Upper lobe of right lung (tissue), 1 donor: ENCODE data around the gene KIR3DL1. TPM values are rescaled to one million over a fixed set of nuclear protein-coding genes. Genes with fewer than 3 reads are reported as not detected.
"Not testable (repeated sequence)": the region's sequence is repeated elsewhere in the genome, so short reads cannot be mapped to it uniquely, and the experiment has no call there.

Experiments used
- ATAC-seq: fragments of 200-7000 bp; cut with Tn5 transposase; one replicate; pipeline ENCODE4 v1.9.1; 2020; ENCODE audit warnings: mild to moderate bottlenecking, moderate library complexity
- DNase-seq: peaks from one replicate; pipeline ENCODE4 v3.0.0-alpha.2; 2020
- H3K27ac ChIP-seq: fragments of 200-600 bp; one replicate; pipeline ENCODE4 v1.8.0; 2022
- H3K27me3 ChIP-seq: fragments of 200-600 bp; one replicate; pipeline ENCODE4 v1.8.0; 2022; ENCODE audit warnings: mild to moderate bottlenecking
- H3K36me3 ChIP-seq: fragments of 200-600 bp; one replicate; pipeline ENCODE4 v1.8.0; 2022
- H3K4me1 ChIP-seq: fragments of 200-600 bp; one replicate; pipeline ENCODE4 v1.8.0; 2022
- H3K4me3 ChIP-seq: fragments of 200-600 bp; one replicate; pipeline ENCODE4 v1.8.0; 2022; ENCODE audit warnings: mild to moderate bottlenecking
- H3K9me3 ChIP-seq: fragments of 200-600 bp; one replicate; pipeline ENCODE4 v1.8.0; 2022
- CTCF ChIP-seq: fragments of 200-600 bp; IDR thresholded peaks from one replicate; pipeline ENCODE4 v1.8.0; 2022; ENCODE audit warnings: antibody characterized with exemption
- intact Hi-C: fragments of 100-400 bp; cut with DNase I; formaldehyde crosslinking; loops from one replicate; pipeline ENCODE4 v1.11.0; 2022
- total RNA-seq: library from RNA; stranded (reverse); fragmentation: NEBNext Ultra II Directional; extraction: Animal tissue kit (Norgen Biotek cat#: 25700); gene quantifications from one replicate; pipeline ENCODE4 v1.2.1, GENCODE V29; 2021
- donor health status: DM: no; HTN: yes; CAD: no; lungs with severe emphysema.

Gene KIR3DL1
- total RNA-seq, 1 donor from 2014 or later = 0.23 TPM

- ATAC-seq = no peak
- intact Hi-C loops = no loop called here
- DNase-seq = no peak
- no peaks in the 10 kb centered on the region for H3K36me3 ChIP-seq
- H3K27me3 ChIP-seq = peaks cover 2% of the 10 kb centered on the region
- no peak for TF ChIP-seq CTCF
- no peaks in the 10 kb centered on the region for H3K4me1 ChIP-seq
- no peaks in the 10 kb centered on the region for H3K9me3 ChIP-seq
- H3K4me3 ChIP-seq = no peak overlapping the region
- no peak overlapping the region for H3K27ac ChIP-seq
These were observed 11.7 kb upstream of the KIR3DL1 start for GRCh38 chr19:54804571-54804970.

- intact Hi-C loops = no loop called here
- Histone ChIP-seq H3K27ac (no peak overlapping the region), H3K4me3 (no peak overlapping the region), H3K4me1 (no peaks in the 10 kb centered on the region), H3K9me3 (no peaks in the 10 kb centered on the region), H3K36me3 (no peaks in the 10 kb centered on the region), H3K27me3 (peaks cover 2% of the 10 kb centered on the region)
- TF ChIP-seq CTCF = no peak
- ATAC-seq (no peak), DNase-seq (no peak)
These were observed 10.4 kb upstream of the KIR3DL1 start for GRCh38 chr19:54805665-54806515.

GRCh38 chr19:54806516-54806838 lies 9.8 kb upstream of the KIR3DL1 start:
- ATAC-seq (no peak), DNase-seq (no peak)
- Histone ChIP-seq H3K27me3 (peaks cover 2% of the 10 kb centered on the region), H3K4me3 (no peak overlapping the region), H3K36me3 (no peaks in the 10 kb centered on the region), H3K4me1 (no peaks in the 10 kb centered on the region), H3K9me3 (no peaks in the 10 kb centered on the region), H3K27ac (no peak overlapping the region)
- intact Hi-C loops = no loop called here
- no peak for TF ChIP-seq CTCF

GRCh38 chr19:54814571-54814970 lies 1.7 kb upstream of the KIR3DL1 start:
- H3K9me3 ChIP-seq, ATAC-seq, H3K27me3 ChIP-seq, DNase-seq, H3K4me1 ChIP-seq, H3K36me3 ChIP-seq, H3K4me3 ChIP-seq, H3K27ac ChIP-seq, intact Hi-C loops: not testable (repeated sequence)

- no peak for ATAC-seq
- no peak for DNase-seq
- no peak overlapping the region for H3K27ac ChIP-seq
- H3K36me3 ChIP-seq = no peaks in the 10 kb centered on the region
- no peaks in the 10 kb centered on the region for H3K4me1 ChIP-seq
- intact Hi-C loops = no loop called here
- no peak overlapping the region for H3K4me3 ChIP-seq
- H3K27me3 ChIP-seq = no peaks in the 10 kb centered on the region
- no peak for TF ChIP-seq CTCF
- no peaks in the 10 kb centered on the region for H3K9me3 ChIP-seq
These were observed 1.6 kb downstream of the KIR3DL1 start for GRCh38 chr19:54817670-54818536.

- H3K4me3 ChIP-seq, H3K27ac ChIP-seq, DNase-seq, H3K27me3 ChIP-seq, intact Hi-C loops, H3K9me3 ChIP-seq, H3K4me1 ChIP-seq, H3K36me3 ChIP-seq, ATAC-seq: not testable (repeated sequence)
These were observed 8.1 kb downstream of the KIR3DL1 start for GRCh38 chr19:54824416-54824815.

- H3K27ac ChIP-seq, H3K9me3 ChIP-seq, H3K27me3 ChIP-seq, intact Hi-C loops, H3K36me3 ChIP-seq, H3K4me3 ChIP-seq, ATAC-seq, DNase-seq, H3K4me1 ChIP-seq: not testable (repeated sequence)
These were observed 9.1 kb downstream of the KIR3DL1 start for GRCh38 chr19:54825326-54825725.

GRCh38 chr19:54828064-54828463 lies 11.8 kb downstream of the KIR3DL1 start:
- H3K27ac ChIP-seq, DNase-seq, H3K9me3 ChIP-seq, H3K4me3 ChIP-seq, H3K27me3 ChIP-seq, H3K4me1 ChIP-seq, H3K36me3 ChIP-seq, intact Hi-C loops, ATAC-seq: not testable (repeated sequence)

GRCh38 chr19:54832496-54832895 lies 16.2 kb downstream of the KIR3DL1 start, which contains the start of gene KIR2DS4:
KIR2DS4 (plus strand) TSS chr19:54832676.
- H3K27ac ChIP-seq, ATAC-seq, intact Hi-C loops, H3K4me1 ChIP-seq, DNase-seq, H3K36me3 ChIP-seq, H3K9me3 ChIP-seq, H3K4me3 ChIP-seq, H3K27me3 ChIP-seq: not testable (repeated sequence)

- ATAC-seq, H3K9me3 ChIP-seq, H3K27me3 ChIP-seq, H3K36me3 ChIP-seq, intact Hi-C loops, H3K27ac ChIP-seq, H3K4me1 ChIP-seq, H3K4me3 ChIP-seq, DNase-seq: not testable (repeated sequence)
These were observed 18.9 kb downstream of the KIR3DL1 start for GRCh38 chr19:54835126-54835525.
